Ramos (cell line): ENCODE results near the gene SH3PXD2B.
"Not testable (repeated sequence)": the region's sequence is repeated elsewhere in the genome, so short reads cannot be mapped to it uniquely, and the experiment has no call there.

Source experiments
- in situ Hi-C: fragments of 300-500 bp; cut with MboI; formaldehyde crosslinking; loops from one replicate; pipeline ENCODE4 v1.14.3; 2022; ENCODE audit warnings: low sequenced_read_pairs; ENCODE audit not compliant: unreplicated experiment

The SH3PXD2B gene

GRCh38 chr5:172352526-172352925, 101.8 kb downstream of the SH3PXD2B start:
- in situ Hi-C loops: not testable (repeated sequence)

GRCh38 chr5:172351240-172351778, 103.0 kb downstream of the SH3PXD2B start:
- in situ Hi-C loops: no loop called here

- in situ Hi-C loops: no loop called here
Measured at GRCh38 chr5:172350212-172351181, 103.8 kb downstream of the SH3PXD2B start.

GRCh38 chr5:172348733-172349132, 105.6 kb downstream of the SH3PXD2B start:
- in situ Hi-C loops: not testable (repeated sequence)

- in situ Hi-C loops: no loop called here
Measured at GRCh38 chr5:172348084-172348483, 106.2 kb downstream of the SH3PXD2B start.

GRCh38 chr5:172347496-172348052, 106.8 kb downstream of the SH3PXD2B start:
- in situ Hi-C loops: no loop called here

GRCh38 chr5:172345881-172346280, 108.4 kb downstream of the SH3PXD2B start:
- in situ Hi-C loops: no loop called here

- in situ Hi-C loops: no loop called here
Measured at GRCh38 chr5:172344855-172345409, 109.4 kb downstream of the SH3PXD2B start.

GRCh38 chr5:172343741-172344140, 110.6 kb downstream of the SH3PXD2B start:
- in situ Hi-C loops: no loop called here

GRCh38 chr5:172342918-172343317, 111.4 kb downstream of the SH3PXD2B start:
- in situ Hi-C loops: no loop called here

- in situ Hi-C loops: no loop called here
Measured at GRCh38 chr5:172339264-172340180, 114.8 kb downstream of the SH3PXD2B start.

GRCh38 chr5:172336676-172337285, 117.5 kb downstream of the SH3PXD2B start:
- in situ Hi-C loops: no loop called here

GRCh38 chr5:172336264-172336663, 118.1 kb downstream of the SH3PXD2B start:
- in situ Hi-C loops: no loop called here

- in situ Hi-C loops: no loop called here
Measured at GRCh38 chr5:172335721-172336120, 118.6 kb downstream of the SH3PXD2B start.

- in situ Hi-C loops: no loop called here
Measured at GRCh38 chr5:172334641-172335040, 119.7 kb downstream of the SH3PXD2B start.

GRCh38 chr5:172334196-172334595, 120.1 kb downstream of the SH3PXD2B start:
- in situ Hi-C loops: no loop called here

- in situ Hi-C loops: not testable (repeated sequence)
Measured at GRCh38 chr5:172326901-172327300, 127.4 kb downstream of the SH3PXD2B start.

GRCh38 chr5:172325452-172325851, 128.9 kb downstream of the SH3PXD2B start:
- in situ Hi-C loops: no loop called here
